ENCODE data around the gene NDRG4.

Gene NDRG4

GRCh38 chr16:58533751-58534470 is 34.0 kb downstream of the NDRG4 start:
- H3F3A ChIP-seq (ENCODE audit: low read depth) = no peaks in the 10 kb centered on the region
- no peak for TF ChIP-seq EZH2phosphoT487 (IDR thresholded peaks at IDR 0.05; ENCODE audit: borderline replicate concordance)
- no peak for TF ChIP-seq CTCF (conservative IDR thresholded peaks at IDR 0.05; ENCODE audit: low read length)
- H3K4me2 ChIP-seq (ENCODE audit: low read depth, low read length, poor library complexity, severe bottlenecking) = no peak overlapping the region
- H3K9ac ChIP-seq (ENCODE audit: low read depth, low read length, poor library complexity, severe bottlenecking) = no peak overlapping the region
- no peaks in the 10 kb centered on the region for H3K9me2 ChIP-seq (replicated peaks; ENCODE audit: low read depth, low read length)
- no peaks in the 10 kb centered on the region for H3K79me2 ChIP-seq (ENCODE audit: insufficient read depth, low read length)
- H3K36me3 ChIP-seq (ENCODE audit: insufficient read depth, low read length) = peaks cover 95% of the 10 kb centered on the region
- no peaks in the 10 kb centered on the region for H3K27me3 ChIP-seq (ENCODE audit: insufficient read depth, low read length, poor library complexity, severe bottlenecking)
- no peaks in the 10 kb centered on the region for H3K9me3 ChIP-seq (ENCODE audit: insufficient read depth, low read depth, low read length)
- no peaks in the 10 kb centered on the region for H3K4me1 ChIP-seq (ENCODE audit: insufficient read depth, low read length, poor library complexity, severe bottlenecking)
- H2AFZ ChIP-seq (ENCODE audit: low read length) = no peak overlapping the region
- H3K4me3 ChIP-seq (ENCODE audit: low read length, poor library complexity, severe bottlenecking) = no peak overlapping the region
- no peaks in the 10 kb centered on the region for H4K20me1 ChIP-seq (ENCODE audit: insufficient read depth, low read length, poor library complexity, severe bottlenecking)

GRCh38 chr16:58535100-58535499 is 35.2 kb downstream of the NDRG4 start:
- H3K9me2 ChIP-seq (replicated peaks; ENCODE audit: low read depth, low read length) = no peaks in the 10 kb centered on the region
- H3K4me2 ChIP-seq (ENCODE audit: low read depth, low read length, poor library complexity, severe bottlenecking) = no peak overlapping the region
- H4K20me1 ChIP-seq (ENCODE audit: insufficient read depth, low read length, poor library complexity, severe bottlenecking) = no peaks in the 10 kb centered on the region
- peaks cover 99% of the 10 kb centered on the region for H3K36me3 ChIP-seq (ENCODE audit: insufficient read depth, low read length)
- no peak overlapping the region for H3K4me3 ChIP-seq (ENCODE audit: low read length, poor library complexity, severe bottlenecking)
- H3K9me3 ChIP-seq (ENCODE audit: insufficient read depth, low read depth, low read length) = no peaks in the 10 kb centered on the region
- H3K4me1 ChIP-seq (ENCODE audit: insufficient read depth, low read length, poor library complexity, severe bottlenecking) = no peaks in the 10 kb centered on the region
- H3K27me3 ChIP-seq (ENCODE audit: insufficient read depth, low read length, poor library complexity, severe bottlenecking) = no peaks in the 10 kb centered on the region
- TF ChIP-seq EZH2phosphoT487 (IDR thresholded peaks at IDR 0.05; ENCODE audit: borderline replicate concordance) = no peak
- TF ChIP-seq CTCF (conservative IDR thresholded peaks at IDR 0.05; ENCODE audit: low read length) = no peak
- H3K79me2 ChIP-seq (ENCODE audit: insufficient read depth, low read length) = no peaks in the 10 kb centered on the region
- no peak overlapping the region for H2AFZ ChIP-seq (ENCODE audit: low read length)
- H3K9ac ChIP-seq (ENCODE audit: low read depth, low read length, poor library complexity, severe bottlenecking) = no peak overlapping the region
- H3F3A ChIP-seq (ENCODE audit: low read depth) = no peaks in the 10 kb centered on the region

- Histone ChIP-seq H3K27me3 (ENCODE audit: insufficient read depth, low read length, poor library complexity, severe bottlenecking) (no peaks in the 10 kb centered on the region), H3K4me2 (ENCODE audit: low read depth, low read length, poor library complexity, severe bottlenecking) (no peak overlapping the region), H3K9ac (ENCODE audit: low read depth, low read length, poor library complexity, severe bottlenecking) (no peak overlapping the region), H3F3A (ENCODE audit: low read depth) (no peaks in the 10 kb centered on the region), H4K20me1 (ENCODE audit: insufficient read depth, low read length, poor library complexity, severe bottlenecking) (no peaks in the 10 kb centered on the region), H3K9me2 (replicated peaks; ENCODE audit: low read depth, low read length) (no peaks in the 10 kb centered on the region), H3K4me1 (ENCODE audit: insufficient read depth, low read length, poor library complexity, severe bottlenecking) (no peaks in the 10 kb centered on the region), H3K79me2 (ENCODE audit: insufficient read depth, low read length) (no peaks in the 10 kb centered on the region), H3K4me3 (ENCODE audit: low read length, poor library complexity, severe bottlenecking) (no peak overlapping the region), H3K9me3 (ENCODE audit: insufficient read depth, low read depth, low read length) (no peaks in the 10 kb centered on the region), H3K36me3 (ENCODE audit: insufficient read depth, low read length) (peaks cover 98% of the 10 kb centered on the region), H2AFZ (ENCODE audit: low read length) (no peak overlapping the region)
- no peak for TF ChIP-seq EZH2phosphoT487 (IDR thresholded peaks at IDR 0.05; ENCODE audit: borderline replicate concordance)
- no peak for TF ChIP-seq CTCF (conservative IDR thresholded peaks at IDR 0.05; ENCODE audit: low read length)
Measured at GRCh38 chr16:58536278-58536677, 36.3 kb downstream of the NDRG4 start.
